Smooth muscle cell (in vitro differentiated cells): ENCODE data around the gene COTL1. TPM values are rescaled to one million over a fixed set of nuclear protein-coding genes. Genes with fewer than 3 reads are reported as not detected.
A peak's percentile ranks its signal among the peaks of the same experiment; 100 is the strongest.

Source experiments
- DNase-seq: peaks from one replicate; lab custom pipeline; 2025; ENCODE audit not compliant: unreplicated experiment; lab: John Stamatoyannopoulos, UW
- H2AFZ ChIP-seq: fragments of 200-600 bp; sonication (generic); 2 replicates; pipeline ENCODE4 v1.6.0; 2016; ENCODE audit warnings: antibody characterized with exemption, low read depth, mild to moderate bottlenecking
- H3F3A ChIP-seq: fragments of 200-600 bp; sonication (generic); 2 replicates; pipeline ENCODE4 v1.6.0; 2017; ENCODE audit warnings: antibody characterized with exemption, low read depth
- H3K27ac ChIP-seq: fragments of 200-600 bp; sonication (generic); 2 replicates; pipeline ENCODE4 v1.5.1; 2016; ENCODE audit warnings: low read depth, mild to moderate bottlenecking
- H3K27me3 ChIP-seq: fragments of 200-600 bp; sonication (generic); 2 replicates; pipeline ENCODE4 v1.6.1; 2016; ENCODE audit warnings: low read depth, mild to moderate bottlenecking
- H3K36me3 ChIP-seq: fragments of 200-600 bp; sonication (generic); 2 replicates; pipeline ENCODE4 v1.5.1; 2016; ENCODE audit warnings: low read depth
- H3K4me1 ChIP-seq: fragments of 200-600 bp; sonication (generic); 2 replicates; pipeline ENCODE4 v1.5.1; 2016; ENCODE audit warnings: low read depth
- H3K4me2 ChIP-seq: fragments of 200-600 bp; sonication (generic); 2 replicates; pipeline ENCODE4 v1.6.0; 2016; ENCODE audit warnings: mild to moderate bottlenecking
- H3K4me3 ChIP-seq: fragments of 200-600 bp; sonication (generic); 2 replicates; pipeline ENCODE4 v1.5.1; 2016; ENCODE audit warnings: mild to moderate bottlenecking
- H3K79me2 ChIP-seq: fragments of 200-600 bp; sonication (generic); 2 replicates; pipeline ENCODE4 v1.6.0; 2016; ENCODE audit warnings: low read depth, mild to moderate bottlenecking
- H3K9ac ChIP-seq: fragments of 200-600 bp; sonication (generic); 2 replicates; pipeline ENCODE4 v1.6.0; 2016; ENCODE audit warnings: low read depth
- H3K9me3 ChIP-seq: fragments of 200-600 bp; sonication (generic); replicated peaks from 2 replicates; pipeline ENCODE4 v1.5.1; 2016; ENCODE audit warnings: low read depth
- H4K20me1 ChIP-seq: fragments of 200-600 bp; sonication (generic); 2 replicates; pipeline ENCODE4 v1.6.0; 2016; ENCODE audit warnings: low read depth
- WGBS: methylation state at CpG from one replicate; pipeline ENCODE4 v1.1.7; 2016; ENCODE audit warnings: low lambda C conversion rate; 5-methylcytosine and 5-hydroxymethylcytosine counted together
- polyA plus RNA-seq: library from polyadenylated mRNA; unstranded; fragments of >200 nt; fragmentation: Nextera tagmentation; extraction: Ambion mirVana; gene quantifications from 2 replicates; pipeline ENCODE4 v1.2.1, GENCODE V29; 2016
- total RNA-seq: library from RNA; depleted of rRNA; stranded (reverse); fragments of >200 nt; gene quantifications from 2 replicates; pipeline ENCODE4 v1.2.3, GENCODE V29; 2014
- TF ChIP-seq, protein P1 (sequence below): fragments of 200-600 bp; sonication (generic); IDR thresholded peaks from 2 replicates; pipeline ENCODE4 v1.5.1; 2017; ENCODE audit warnings: borderline replicate concordance, mild to moderate bottlenecking, antibody characterized with exemption; ENCODE audit not compliant: insufficient read depth, poor library complexity, severe bottlenecking

Gene COTL1
- total and polyA plus RNA-seq, 2 experiments from 2014 or later: 81.2 to 233 TPM

DNA sequence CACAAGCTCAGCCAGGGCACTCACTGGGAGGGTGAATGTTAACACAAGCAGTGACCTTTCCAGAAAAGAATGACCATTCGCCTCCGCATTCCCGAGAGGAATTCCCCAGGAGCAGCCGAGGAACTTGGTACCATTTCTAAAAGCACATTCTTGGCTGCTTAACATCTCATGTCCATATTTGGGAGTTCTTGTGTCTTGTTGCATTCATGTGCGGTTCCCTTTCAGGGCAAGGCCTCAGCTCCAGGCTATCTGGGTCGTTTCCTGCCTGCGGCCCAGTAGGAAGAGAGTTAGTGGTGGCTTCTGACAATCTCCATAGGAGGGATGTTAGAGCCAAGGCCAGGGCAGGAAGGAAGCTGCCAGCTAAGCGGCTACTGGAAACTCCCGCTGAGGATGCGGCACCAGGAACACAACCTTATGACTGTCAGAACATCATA lies 85.6 kb downstream of the COTL1 start:
- Histone ChIP-seq H3K9ac (no peak overlapping the region), H3K36me3 (no peaks in the 10 kb centered on the region), H3K9me3 (no peaks in the 10 kb centered on the region), H3K4me3 (no peak overlapping the region), H3K4me2 (peak overlapping the region; percentile 60), H3K27ac (peak overlapping the region; percentile 84), H3K4me1 (peaks cover 39% of the 10 kb centered on the region), H4K20me1 (no peaks in the 10 kb centered on the region), H3F3A (peaks cover 23% of the 10 kb centered on the region), H2AFZ (no peak overlapping the region), H3K79me2 (no peaks in the 10 kb centered on the region), H3K27me3 (no peaks in the 10 kb centered on the region)
- DNase-seq: peak; percentile 12
- TF ChIP-seq, protein P1, sequence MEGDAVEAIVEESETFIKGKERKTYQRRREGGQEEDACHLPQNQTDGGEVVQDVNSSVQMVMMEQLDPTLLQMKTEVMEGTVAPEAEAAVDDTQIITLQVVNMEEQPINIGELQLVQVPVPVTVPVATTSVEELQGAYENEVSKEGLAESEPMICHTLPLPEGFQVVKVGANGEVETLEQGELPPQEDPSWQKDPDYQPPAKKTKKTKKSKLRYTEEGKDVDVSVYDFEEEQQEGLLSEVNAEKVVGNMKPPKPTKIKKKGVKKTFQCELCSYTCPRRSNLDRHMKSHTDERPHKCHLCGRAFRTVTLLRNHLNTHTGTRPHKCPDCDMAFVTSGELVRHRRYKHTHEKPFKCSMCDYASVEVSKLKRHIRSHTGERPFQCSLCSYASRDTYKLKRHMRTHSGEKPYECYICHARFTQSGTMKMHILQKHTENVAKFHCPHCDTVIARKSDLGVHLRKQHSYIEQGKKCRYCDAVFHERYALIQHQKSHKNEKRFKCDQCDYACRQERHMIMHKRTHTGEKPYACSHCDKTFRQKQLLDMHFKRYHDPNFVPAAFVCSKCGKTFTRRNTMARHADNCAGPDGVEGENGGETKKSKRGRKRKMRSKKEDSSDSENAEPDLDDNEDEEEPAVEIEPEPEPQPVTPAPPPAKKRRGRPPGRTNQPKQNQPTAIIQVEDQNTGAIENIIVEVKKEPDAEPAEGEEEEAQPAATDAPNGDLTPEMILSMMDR: no peak
- WGBS: 1% methylated on average over 10 of the region's 10 CpGs

DNA sequence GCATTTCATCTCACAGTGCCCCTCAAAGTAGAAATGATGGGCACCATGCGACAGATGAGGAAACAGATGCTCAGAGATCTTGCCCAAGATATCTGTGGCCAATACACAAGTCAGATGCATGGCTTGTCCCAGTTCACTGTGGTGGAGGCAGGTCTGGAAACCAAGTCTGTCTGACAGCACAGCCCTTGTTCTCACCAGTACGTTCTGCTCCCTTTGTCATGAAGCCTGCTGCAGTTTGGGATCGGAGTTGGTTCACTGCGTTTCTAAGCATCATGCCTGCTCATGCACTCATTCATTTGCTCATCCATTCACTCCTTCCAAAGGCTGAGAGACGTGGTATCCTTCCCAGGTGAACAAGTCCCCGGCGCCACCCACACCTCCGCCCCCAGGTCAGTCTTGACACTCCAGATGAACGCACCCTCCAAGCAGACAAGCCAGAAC lies 86.2 kb downstream of the COTL1 start:
- Histone ChIP-seq H3K79me2 (no peaks in the 10 kb centered on the region), H3K9me3 (no peaks in the 10 kb centered on the region), H3K4me2 (peak overlapping the region; percentile 60), H3K9ac (peak overlapping the region; percentile 40), H3K4me1 (peaks cover 45% of the 10 kb centered on the region), H3K4me3 (no peak overlapping the region), H4K20me1 (no peaks in the 10 kb centered on the region), H3K27ac (peak overlapping the region; percentile 84), H3F3A (peaks cover 23% of the 10 kb centered on the region), H3K36me3 (no peaks in the 10 kb centered on the region), H2AFZ (no peak overlapping the region), H3K27me3 (no peaks in the 10 kb centered on the region)
- TF ChIP-seq, protein P1: no peak
- no peak for DNase-seq
- 42% methylated on average over 9 of the region's 9 CpGs for WGBS

- Histone ChIP-seq H3F3A (peaks cover 23% of the 10 kb centered on the region), H3K4me3 (no peak overlapping the region), H4K20me1 (no peaks in the 10 kb centered on the region), H2AFZ (no peak overlapping the region), H3K79me2 (no peaks in the 10 kb centered on the region), H3K4me2 (no peak overlapping the region), H3K9me3 (no peaks in the 10 kb centered on the region), H3K4me1 (peaks cover 40% of the 10 kb centered on the region), H3K27ac (no peak overlapping the region), H3K27me3 (no peaks in the 10 kb centered on the region), H3K9ac (no peak overlapping the region), H3K36me3 (no peaks in the 10 kb centered on the region)
- DNase-seq: no peak
- 96% methylated on average over 5 of the region's 5 CpGs for WGBS
- TF ChIP-seq, protein P1: no peak
Observed at GRCh38 chr16:84530590-84530989, 87.3 kb downstream of the COTL1 start.

- Histone ChIP-seq H3K27me3 (no peaks in the 10 kb centered on the region), H3F3A (peaks cover 23% of the 10 kb centered on the region), H3K27ac (no peak overlapping the region), H3K79me2 (no peaks in the 10 kb centered on the region), H2AFZ (no peak overlapping the region), H3K4me3 (no peak overlapping the region), H3K36me3 (no peaks in the 10 kb centered on the region), H4K20me1 (no peaks in the 10 kb centered on the region), H3K4me2 (no peak overlapping the region), H3K9ac (no peak overlapping the region), H3K9me3 (no peaks in the 10 kb centered on the region), H3K4me1 (peaks cover 34% of the 10 kb centered on the region)
- TF ChIP-seq, protein P1: no peak
- 95% methylated on average over 3 of the region's 3 CpGs for WGBS
- no peak for DNase-seq
Observed at GRCh38 chr16:84529607-84530006, 88.3 kb downstream of the COTL1 start.
